Stimulated activated CD8-positive, alpha-beta memory T cell treated with anti-CD3 and anti-CD28 coated beads, Interleukin-2, amount 100 ng/mL, for 1 hour (primary cell): Measurements from ENCODE around the gene NSUN2.

Experiments
- DNase-seq, 2 donors: peaks; one replicate each; pipeline ENCODE4 v3.0.0-alpha.2; 2020; ENCODE audit warnings: low read depth in 2 of 2

Gene NSUN2

GRCh38 chr5:6604341-6604740, 28.5 kb downstream of the NSUN2 start:
- DNase-seq = no peak

- DNase-seq = no peak
These were observed 29.2 kb downstream of the NSUN2 start for GRCh38 chr5:6603643-6604042.

DNA sequence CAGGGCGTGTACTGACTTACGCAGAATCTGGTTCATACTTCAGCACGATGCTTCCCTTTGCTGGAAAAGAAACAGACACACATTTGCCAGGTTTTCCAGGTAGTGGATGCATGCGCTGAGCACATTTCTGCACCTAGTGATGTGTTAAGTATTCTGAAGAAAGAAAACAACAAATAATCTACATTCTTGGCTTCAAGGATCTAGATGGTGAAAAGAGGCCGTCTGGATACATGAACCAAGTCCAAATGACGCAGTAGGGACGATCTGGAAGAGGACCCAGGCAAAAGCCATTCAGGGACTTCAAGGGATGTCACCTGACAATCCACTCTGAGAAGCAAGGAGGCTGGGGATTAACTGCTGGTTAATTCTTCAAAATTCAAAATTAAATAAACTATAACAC, 30.4 kb downstream of the NSUN2 start:
- DNase-seq = no peak

DNA sequence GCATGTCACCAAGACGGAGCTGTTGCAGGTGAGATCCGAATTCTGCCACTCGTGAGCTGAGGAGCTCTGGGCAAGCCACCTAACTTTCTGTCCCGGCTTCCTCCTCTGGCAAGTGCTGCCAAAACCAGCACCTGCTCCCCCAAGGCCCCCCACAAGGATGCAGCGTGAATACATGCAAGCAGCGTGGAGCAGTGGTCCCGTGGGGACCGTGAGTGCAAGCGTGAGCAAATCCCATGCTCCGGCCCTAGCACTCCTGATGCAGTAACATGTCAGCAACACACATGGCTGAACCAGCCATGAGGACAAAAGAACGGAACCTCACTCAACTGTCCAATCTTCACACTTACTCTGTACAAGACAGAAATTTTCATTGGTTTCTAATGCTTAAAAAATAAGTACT, 31.0 kb downstream of the NSUN2 start:
- DNase-seq = no peak

DNA sequence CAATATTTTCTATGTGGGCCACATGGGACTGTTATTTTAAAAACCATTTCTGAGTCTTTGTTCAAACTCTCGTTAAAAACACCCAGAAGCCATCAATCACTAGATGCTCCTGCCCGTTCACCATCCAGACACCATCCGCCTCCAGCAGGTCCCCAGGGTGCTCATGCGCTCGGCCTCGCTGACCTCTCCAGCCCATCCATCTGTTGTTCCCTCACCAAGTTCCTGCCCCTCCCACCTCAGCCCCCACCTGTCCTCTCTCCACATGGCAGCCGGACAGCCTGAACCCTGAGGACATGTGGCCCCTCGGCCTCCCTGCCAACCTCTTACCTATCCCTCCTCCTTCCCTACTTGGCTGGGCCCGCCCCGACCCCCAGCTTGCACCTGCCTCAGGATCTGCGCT, 31.6 kb downstream of the NSUN2 start:
- DNase-seq = no peak

GRCh38 chr5:6599739-6600138, 33.1 kb downstream of the NSUN2 start:
- DNase-seq = no peak

- no peak for DNase-seq
These were observed 34.4 kb downstream of the NSUN2 start for GRCh38 chr5:6598351-6598900.

DNA sequence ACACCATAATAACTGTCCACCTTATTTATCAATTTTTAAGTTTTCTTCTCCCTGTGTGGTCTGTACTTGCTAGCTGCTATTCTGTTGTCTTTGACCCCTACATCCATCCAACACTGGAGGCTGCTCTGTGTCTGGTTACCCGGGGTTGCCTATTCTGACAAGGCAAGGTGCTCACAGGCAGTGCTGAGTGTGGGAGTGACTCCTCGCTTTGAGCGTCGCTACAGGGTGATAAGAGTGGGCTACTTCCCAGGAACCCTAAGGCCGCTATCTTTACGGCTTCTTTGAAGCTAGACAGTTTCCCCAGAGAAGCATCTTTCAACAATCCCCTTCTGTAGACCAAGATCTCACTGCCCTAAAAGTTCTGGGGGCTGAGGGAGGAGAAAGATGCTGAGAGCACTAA, 35.3 kb downstream of the NSUN2 start:
- no peak for DNase-seq

DNA sequence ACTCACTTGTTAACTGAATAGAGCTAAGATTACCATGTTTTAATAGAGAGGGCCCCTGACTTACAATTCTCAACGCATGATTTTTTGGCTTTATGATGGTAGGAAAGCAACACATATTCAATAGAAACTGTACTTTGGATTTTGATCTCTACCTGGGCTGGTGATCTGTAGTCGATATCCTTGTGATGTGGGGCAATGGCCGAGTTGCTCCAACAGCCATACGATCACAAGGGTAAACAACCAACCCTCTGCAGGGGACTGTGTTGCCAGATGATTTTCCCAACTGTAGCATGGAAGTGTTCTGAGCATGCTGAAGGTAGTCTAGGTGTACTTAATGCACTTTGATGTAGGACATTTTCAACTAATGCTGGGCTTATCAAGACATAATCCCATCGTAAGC, 36.5 kb downstream of the NSUN2 start:
- DNase-seq = no peak

DNA sequence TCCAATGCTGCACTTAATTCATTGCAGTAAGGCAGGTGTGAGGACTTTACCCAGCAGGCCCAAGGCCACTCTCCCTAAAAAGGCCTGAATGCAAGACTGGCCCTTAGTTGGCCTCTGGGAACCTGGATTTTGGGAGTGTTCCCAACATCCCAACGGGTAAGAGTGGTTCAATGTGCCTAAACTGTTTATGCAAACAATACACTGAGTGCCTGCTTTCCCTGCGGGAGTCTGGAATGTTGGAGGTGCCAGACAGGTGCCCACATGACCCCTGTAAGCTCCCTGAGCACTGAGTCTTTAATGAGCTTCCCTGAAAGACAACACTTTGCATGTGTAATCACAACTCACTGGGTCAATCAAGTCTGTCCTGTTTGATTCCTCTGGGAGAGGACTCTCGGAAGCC, 37.4 kb downstream of the NSUN2 start:
- no peak for DNase-seq

DNA sequence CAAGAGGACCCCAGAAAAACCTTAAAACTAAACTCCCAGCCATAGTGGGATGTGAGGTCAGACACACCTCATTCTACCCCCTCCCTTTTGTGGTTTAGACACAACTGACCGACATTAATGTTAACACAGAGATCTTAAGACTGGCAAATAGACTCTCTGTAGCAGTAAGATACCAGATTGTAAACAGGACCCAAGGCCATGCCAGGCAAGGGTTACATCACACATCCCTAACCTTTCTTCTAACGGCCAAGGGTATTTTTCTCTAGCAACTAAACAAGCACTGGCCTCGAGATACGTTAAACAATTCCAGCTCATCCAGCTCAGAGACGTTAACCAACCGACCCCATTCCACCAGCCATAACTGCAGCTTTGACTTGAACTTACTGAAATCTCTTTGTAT, 38.8 kb downstream of the NSUN2 start:
- DNase-seq = no peak

GRCh38 chr5:6593148-6594016, 39.5 kb downstream of the NSUN2 start:
- no peak for DNase-seq

DNA sequence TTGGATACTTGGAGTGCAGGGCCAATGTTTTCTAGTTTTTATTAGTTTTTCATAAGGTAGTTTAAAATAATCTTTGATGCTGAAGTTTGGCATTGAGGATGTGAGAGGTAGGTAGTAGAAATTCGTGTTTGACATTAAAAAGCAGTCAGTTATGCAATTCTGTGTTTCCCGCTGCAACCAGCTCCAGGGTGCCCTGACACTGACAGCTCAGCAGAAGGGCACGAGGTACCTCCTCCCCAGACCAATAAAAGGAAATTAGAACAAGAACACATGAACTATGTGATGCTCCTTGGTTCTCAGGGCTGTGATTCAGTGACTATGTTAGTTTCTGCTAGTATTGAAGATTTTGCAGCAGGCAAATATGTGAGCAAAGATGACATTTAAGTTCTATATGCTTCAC, 40.2 kb downstream of the NSUN2 start:
- no peak for DNase-seq

- DNase-seq = no peak
These were observed 41.1 kb downstream of the NSUN2 start for GRCh38 chr5:6591671-6592288.

GRCh38 chr5:6590581-6590980, 42.3 kb downstream of the NSUN2 start:
- DNase-seq = no peak

GRCh38 chr5:6587171-6587570, 45.7 kb downstream of the NSUN2 start:
- no peak for DNase-seq

GRCh38 chr5:6586647-6587042, 46.2 kb downstream of the NSUN2 start:
- no peak for DNase-seq

GRCh38 chr5:6585939-6586646, 46.8 kb downstream of the NSUN2 start:
- DNase-seq = no peak

- no peak for DNase-seq
These were observed 47.7 kb downstream of the NSUN2 start for GRCh38 chr5:6585168-6585567.

GRCh38 chr5:6584727-6585126, 48.1 kb downstream of the NSUN2 start:
- DNase-seq = no peak

DNA sequence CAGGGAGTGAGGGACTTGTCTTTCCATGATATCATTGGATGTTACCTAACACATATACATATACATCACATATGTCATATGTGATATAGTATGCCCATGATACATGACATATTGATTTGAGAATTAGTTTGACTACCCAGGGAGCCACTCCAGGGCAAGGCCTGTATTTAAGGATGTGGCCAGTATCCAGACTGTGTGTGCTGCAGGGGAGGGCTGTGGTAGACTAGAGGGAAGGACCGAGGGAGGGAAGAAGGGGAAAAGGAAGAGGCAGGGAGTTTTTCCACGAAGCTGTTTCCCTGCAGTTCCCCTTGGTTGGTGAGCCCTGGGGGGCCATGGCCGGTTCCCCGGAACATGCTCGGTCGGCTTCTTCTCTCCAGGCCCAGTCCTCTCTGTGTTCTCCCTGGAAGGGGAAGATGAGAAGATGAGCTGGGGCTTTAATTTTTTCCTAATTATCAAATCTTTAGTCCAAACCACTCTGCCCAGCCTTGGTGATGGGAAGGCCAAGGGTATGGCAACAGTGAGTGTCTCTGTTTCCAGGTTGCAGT, 48.7 kb downstream of the NSUN2 start:
- no peak for DNase-seq
